Endothelial cell of umbilical vein (primary cell): ENCODE measurements around the gene TRPM3.

Experiments
- EZH2 ChIP-seq: IDR thresholded peaks from 2 replicates; pipeline ENCODE4 v1.6.1; 2012; ENCODE audit warnings: borderline replicate concordance, low read depth, mild to moderate bottlenecking, moderate library complexity, low read length, inconsistent platforms; ENCODE audit not compliant: severe bottlenecking
- JUN ChIP-seq: IDR thresholded peaks from 2 replicates; pipeline ENCODE4 v1.6.1; 2011; ENCODE audit warnings: borderline replicate concordance, low read depth; ENCODE audit not compliant: insufficient read length, insufficient read depth
- MYC ChIP-seq: IDR thresholded peaks from one replicate; pipeline ENCODE4 v1.6.1; 2011; ENCODE audit warnings: mild to moderate bottlenecking, low read depth, low read length
- POLR2AphosphoS5 ChIP-seq: IDR thresholded peaks from 2 replicates; pipeline ENCODE4 v1.6.1; 2012; ENCODE audit warnings: low read depth, mild to moderate bottlenecking, control low read depth, low read length, moderate library complexity; ENCODE audit not compliant: insufficient read depth
- TF ChIP-seq, protein P1 (sequence below), 2 donors: IDR thresholded peaks; 1 replicate in 1 of 2; 2 replicates in 1 of 2; pipeline ENCODE4 v1.5.1; 2011; ENCODE audit warnings: low read length in 2 of 2, mild to moderate bottlenecking in 2 of 2, moderate library complexity in 2 of 2, control low read depth in 1 of 2, inconsistent platforms in 1 of 2, low read depth in 1 of 2; ENCODE audit not compliant: insufficient read depth in 1 of 2; ENCODE audit errors: extremely low read depth in 1 of 2

DNA sequence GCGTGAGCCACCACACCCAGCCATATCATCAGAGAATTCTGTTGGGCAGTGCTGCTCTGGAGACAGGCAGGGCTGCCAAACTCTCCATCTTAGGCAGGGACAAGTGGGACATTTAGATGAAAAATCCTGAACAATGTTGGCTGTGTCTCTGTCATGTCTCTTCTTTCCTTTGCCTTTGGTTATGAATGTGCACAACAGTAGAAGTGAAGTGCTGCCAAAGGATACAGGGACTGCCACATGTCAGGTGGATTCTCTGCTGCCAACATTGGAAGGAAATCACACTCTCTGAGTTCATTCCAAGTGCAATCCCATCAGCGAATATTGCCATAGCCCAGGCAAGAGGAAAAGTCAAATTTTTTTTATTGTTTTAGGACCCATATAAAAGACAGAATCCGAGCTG lies 348.8 kb downstream of the TRPM3 start:
- TF ChIP-seq EZH2 (no peak), POLR2AphosphoS5 (no peak), JUN (no peak), MYC (no peak)
- TF ChIP-seq, protein P1, sequence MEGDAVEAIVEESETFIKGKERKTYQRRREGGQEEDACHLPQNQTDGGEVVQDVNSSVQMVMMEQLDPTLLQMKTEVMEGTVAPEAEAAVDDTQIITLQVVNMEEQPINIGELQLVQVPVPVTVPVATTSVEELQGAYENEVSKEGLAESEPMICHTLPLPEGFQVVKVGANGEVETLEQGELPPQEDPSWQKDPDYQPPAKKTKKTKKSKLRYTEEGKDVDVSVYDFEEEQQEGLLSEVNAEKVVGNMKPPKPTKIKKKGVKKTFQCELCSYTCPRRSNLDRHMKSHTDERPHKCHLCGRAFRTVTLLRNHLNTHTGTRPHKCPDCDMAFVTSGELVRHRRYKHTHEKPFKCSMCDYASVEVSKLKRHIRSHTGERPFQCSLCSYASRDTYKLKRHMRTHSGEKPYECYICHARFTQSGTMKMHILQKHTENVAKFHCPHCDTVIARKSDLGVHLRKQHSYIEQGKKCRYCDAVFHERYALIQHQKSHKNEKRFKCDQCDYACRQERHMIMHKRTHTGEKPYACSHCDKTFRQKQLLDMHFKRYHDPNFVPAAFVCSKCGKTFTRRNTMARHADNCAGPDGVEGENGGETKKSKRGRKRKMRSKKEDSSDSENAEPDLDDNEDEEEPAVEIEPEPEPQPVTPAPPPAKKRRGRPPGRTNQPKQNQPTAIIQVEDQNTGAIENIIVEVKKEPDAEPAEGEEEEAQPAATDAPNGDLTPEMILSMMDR (IDR thresholded peaks at IDR 0.05; ENCODE audit: extremely low read depth in 1 of 2, insufficient read depth in 1 of 2, low read depth in 1 of 2, low read length in 2 of 2), result no peak
